Neuron (in vitro differentiated cells): ENCODE measurements around the gene JHY.
"Not testable (repeated sequence)": the region's sequence is repeated elsewhere in the genome, so short reads cannot be mapped to it uniquely, and the experiment has no call there.

Experiments
- H2AFZ ChIP-seq: one replicate; pipeline ENCODE4 v1.6.1; 2013; ENCODE audit warnings: low read depth, mild to moderate bottlenecking, inconsistent platforms, low read length, moderate library complexity
- H3K27me3 ChIP-seq: one replicate; pipeline ENCODE4 v1.6.1; 2013; ENCODE audit warnings: low read length; ENCODE audit not compliant: insufficient read depth
- H3K36me3 ChIP-seq: one replicate; pipeline ENCODE4 v1.6.1; 2013; ENCODE audit warnings: low read length; ENCODE audit not compliant: insufficient read depth
- H3K4me1 ChIP-seq: one replicate; pipeline ENCODE4 v1.6.1; 2013; ENCODE audit warnings: low read length; ENCODE audit not compliant: insufficient read depth
- H3K4me3 ChIP-seq: 2 replicates; pipeline ENCODE4 v1.5.1; 2013; ENCODE audit warnings: mild to moderate bottlenecking, low read length, moderate library complexity
- H3K9me3 ChIP-seq: one replicate; pipeline ENCODE4 v1.6.1; 2013; ENCODE audit warnings: low read length

JHY gene

DNA sequence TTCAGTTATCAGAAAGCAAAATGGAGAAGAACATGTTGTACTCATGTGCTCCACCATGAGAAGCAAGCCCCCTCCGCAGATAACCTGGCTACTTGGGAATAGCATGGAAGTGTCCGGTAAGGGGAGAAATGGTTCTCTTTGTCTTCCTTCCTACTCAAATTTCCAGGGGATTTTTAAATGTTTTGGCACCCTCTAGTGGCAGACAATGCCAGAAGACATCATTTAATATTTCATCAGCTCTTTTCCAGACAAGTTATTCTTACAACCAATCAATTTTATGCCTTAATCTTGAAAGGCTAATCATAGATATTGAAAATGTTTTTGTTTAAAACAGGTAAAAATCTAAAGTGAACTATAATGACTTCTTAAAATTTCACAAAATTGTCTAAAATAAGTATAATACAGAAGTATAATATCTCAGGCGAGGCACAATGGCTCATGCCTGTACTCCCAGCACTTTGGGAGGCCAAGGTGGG lies 28.6 kb upstream of the JHY start:
- no peaks in the 10 kb centered on the region for H3K36me3 ChIP-seq
- H3K4me1 ChIP-seq: peaks cover 5% of the 10 kb centered on the region
- H3K27me3 ChIP-seq: no peaks in the 10 kb centered on the region
- H2AFZ ChIP-seq: peak overlapping the region; percentile 66
- no peak overlapping the region for H3K4me3 ChIP-seq
- no peaks in the 10 kb centered on the region for H3K9me3 ChIP-seq

DNA sequence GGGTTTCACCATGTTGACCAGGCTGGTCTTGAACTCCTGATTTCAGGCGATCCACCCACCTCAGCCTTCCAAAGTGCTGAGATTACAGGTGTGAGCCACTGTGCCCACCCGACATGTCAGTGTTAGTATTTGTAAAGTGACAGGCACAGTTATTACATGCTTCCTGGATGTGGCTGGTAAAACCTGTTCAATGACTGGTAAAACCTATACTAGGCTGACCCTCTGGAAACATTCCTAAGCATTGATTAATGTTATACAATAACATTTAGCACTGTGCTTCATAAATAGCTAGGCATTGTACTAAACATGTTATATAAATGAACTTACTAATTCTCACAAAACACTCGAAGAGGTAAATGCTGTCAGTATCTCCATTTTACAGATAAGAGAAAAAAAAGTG lies 20.9 kb upstream of the JHY start:
- H3K9me3 ChIP-seq: no peaks in the 10 kb centered on the region
- no peak overlapping the region for H3K4me3 ChIP-seq

DNA sequence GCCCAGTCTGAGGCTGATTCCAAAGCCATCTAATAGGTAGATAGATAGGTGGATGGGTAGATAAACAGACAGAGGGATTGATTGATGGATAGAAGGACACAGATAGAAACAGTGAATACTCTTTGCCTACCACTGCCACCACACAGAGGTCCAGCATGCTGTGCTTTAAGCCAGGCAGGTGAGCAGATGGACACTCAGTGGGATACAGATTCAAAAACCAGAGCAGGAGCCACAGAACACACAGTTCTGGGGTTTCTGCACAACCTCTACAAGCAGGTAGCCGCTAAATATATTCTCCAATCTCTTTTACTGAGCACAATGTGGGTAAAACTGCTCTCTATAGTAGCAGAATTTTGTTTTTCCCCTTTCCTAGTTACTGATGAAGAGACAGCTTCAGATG lies 20.5 kb upstream of the JHY start:
- Histone ChIP-seq H3K36me3 (no peaks in the 10 kb centered on the region), H3K9me3 (no peaks in the 10 kb centered on the region), H3K27me3 (peaks cover 17% of the 10 kb centered on the region), H3K4me1 (no peaks in the 10 kb centered on the region), H3K4me3 (no peak overlapping the region), H2AFZ (no peak overlapping the region)

More for the DNA sequence above, 20.9 kb upstream of the JHY start:
- Histone ChIP-seq H3K4me1 (no peaks in the 10 kb centered on the region), H3K27me3 (peaks cover 17% of the 10 kb centered on the region), H2AFZ (no peak overlapping the region), H3K36me3 (no peaks in the 10 kb centered on the region)

DNA sequence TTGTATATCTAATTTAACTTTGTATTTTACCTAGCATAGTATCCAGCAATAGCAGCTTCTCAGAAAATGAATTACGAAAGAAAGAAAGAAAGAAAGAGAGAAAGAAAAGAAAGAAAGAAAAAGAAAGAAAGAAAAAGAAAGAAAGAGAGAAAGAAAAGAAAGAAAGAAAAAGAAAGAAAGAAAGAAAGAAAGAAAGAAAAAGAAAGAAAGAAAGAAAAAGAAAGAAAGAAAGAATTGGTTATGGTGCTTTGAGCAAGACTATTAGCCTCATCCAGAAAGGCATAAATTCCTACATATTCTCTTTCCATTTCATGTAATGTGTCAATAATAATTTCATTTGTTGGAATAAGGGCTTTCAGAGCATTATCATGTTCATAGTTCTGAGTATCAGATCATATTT lies 19.4 kb upstream of the JHY start:
- H3K36me3 ChIP-seq, H3K9me3 ChIP-seq, H3K4me3 ChIP-seq, H2AFZ ChIP-seq, H3K4me1 ChIP-seq: not testable (repeated sequence)
- peaks cover 17% of the 10 kb centered on the region for H3K27me3 ChIP-seq

DNA sequence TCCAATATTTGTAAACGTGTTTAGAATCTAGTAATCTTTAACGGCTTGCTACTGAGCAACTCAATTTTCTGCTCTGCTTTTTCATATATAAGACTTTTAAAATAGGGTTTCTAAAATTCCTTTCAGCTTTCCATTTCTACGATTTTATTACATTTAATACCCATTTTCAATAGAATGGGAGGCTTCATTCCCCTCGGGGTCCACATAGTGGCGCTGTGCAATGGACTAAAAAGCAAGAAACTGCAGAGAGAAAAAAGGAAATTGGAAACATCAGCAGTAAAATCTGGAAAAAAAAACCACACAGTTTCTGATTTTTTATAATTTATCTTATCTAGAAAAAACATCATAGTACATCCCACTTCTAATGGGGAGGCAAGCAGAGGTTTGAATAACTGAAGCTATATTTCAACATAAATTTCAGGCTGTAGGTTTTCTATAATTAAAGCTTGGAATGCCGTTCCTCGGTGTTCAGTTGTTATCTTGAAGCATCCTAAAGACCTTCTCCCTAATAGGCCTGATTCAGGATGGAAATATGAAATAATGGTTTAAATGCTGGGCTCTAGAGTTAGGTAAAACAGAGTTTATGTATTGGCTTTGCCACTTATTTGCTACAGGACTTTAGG lies 18.7 kb upstream of the JHY start:
- no peak overlapping the region for H2AFZ ChIP-seq
- H3K9me3 ChIP-seq: no peaks in the 10 kb centered on the region
- no peaks in the 10 kb centered on the region for H3K36me3 ChIP-seq
- H3K27me3 ChIP-seq: peaks cover 17% of the 10 kb centered on the region
- no peaks in the 10 kb centered on the region for H3K4me1 ChIP-seq
- no peak overlapping the region for H3K4me3 ChIP-seq

DNA sequence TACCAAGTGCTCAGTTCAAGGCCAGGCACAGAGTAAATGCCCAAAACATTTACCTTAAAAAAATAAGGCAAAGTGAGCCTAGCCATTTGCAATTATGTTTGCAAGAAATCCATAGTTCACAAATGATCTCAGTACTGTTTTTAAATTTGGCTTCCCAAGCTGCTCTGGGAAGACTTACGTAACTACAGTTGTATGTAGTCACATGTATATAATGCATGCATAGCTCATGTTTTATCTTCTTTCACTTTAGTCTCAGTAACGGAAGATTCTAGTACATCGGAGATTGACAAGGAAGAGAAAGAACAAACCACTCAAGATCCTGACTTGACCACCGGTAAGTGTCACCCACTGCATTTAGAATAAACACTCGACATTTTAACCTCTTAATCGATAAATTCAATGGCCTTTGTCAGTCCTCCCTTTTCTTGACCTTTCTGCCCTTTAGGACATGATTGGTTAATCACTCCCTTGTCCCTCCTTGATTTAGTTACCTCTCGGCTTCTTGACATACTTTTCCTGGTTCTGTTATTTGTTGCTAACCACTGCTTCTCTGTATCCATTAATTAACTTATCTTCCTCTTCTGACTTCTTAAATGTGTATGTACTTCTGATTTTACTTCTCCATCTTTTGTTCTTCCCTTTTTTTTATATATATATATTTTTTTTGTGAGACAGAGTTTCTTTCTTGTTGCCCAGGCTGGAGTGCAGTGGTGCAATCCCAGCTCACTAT lies 18.0 kb upstream of the JHY start:
- Histone ChIP-seq H3K9me3 (no peaks in the 10 kb centered on the region), H3K36me3 (no peaks in the 10 kb centered on the region), H2AFZ (no peak overlapping the region), H3K27me3 (peaks cover 19% of the 10 kb centered on the region), H3K4me3 (no peak overlapping the region), H3K4me1 (no peaks in the 10 kb centered on the region)

DNA sequence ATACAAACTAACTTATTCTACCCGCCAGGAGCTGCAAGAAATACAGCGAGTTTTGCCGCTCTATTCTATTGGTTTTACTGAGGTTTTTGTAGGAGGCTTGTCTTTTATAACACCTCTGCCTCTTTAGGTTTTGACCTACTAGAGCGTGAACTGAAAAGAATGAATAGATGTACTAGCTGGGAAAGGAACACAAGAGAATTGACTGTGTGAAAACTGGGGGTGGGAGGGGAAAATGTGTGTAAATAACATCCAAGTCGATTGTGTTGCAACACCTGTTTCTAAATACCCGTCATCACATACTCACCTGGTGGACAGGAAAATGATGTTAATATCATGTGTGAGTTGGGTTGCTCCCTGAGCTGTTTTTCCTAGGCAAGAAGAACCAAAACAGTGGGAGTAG lies 12.9 kb upstream of the JHY start:
- H3K9me3 ChIP-seq: no peaks in the 10 kb centered on the region
- no peaks in the 10 kb centered on the region for H3K36me3 ChIP-seq
- no peak overlapping the region for H3K4me3 ChIP-seq
- H2AFZ ChIP-seq: no peak overlapping the region
- peaks cover 2% of the 10 kb centered on the region for H3K27me3 ChIP-seq
- H3K4me1 ChIP-seq: no peaks in the 10 kb centered on the region

DNA sequence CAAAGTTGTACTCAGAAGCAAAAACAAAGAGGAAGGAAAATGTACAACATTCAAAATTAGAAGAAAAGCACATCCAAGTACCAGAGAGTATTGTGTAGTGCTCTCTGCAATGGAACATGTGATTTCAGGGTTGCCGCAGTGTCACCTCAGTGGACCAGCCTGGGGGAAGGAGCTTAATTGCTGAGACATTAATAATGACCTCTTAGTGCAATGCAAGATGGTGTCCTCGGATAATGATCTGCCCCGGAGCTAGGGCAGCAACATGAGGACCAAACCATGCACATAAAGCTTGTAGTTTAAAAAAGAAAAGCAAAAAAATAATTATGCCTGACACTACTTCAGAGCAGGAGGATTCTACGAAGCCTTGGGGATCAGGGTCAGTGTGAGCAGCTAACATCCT lies 11.3 kb upstream of the JHY start:
- Histone ChIP-seq H3K36me3 (no peaks in the 10 kb centered on the region), H2AFZ (no peak overlapping the region), H3K9me3 (no peaks in the 10 kb centered on the region)

DNA sequence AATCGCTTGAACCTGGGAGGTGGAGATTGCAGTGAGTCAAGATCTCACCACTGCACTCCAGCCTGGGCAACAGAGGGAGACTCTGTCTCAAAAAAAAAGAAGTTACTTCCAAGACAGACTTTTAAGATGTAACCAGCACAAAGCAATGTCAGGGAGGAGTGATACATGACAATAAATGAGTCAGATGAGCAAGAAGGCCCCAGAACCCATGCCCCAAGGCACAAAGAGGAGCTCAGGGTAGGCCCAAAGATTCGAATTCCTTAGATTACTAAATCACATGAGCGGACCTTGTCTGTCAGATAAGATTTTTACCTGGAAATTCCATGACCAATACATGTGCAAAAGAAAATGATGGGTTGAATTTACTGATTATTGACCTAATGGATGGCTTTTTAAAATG lies 10.5 kb upstream of the JHY start:
- Histone ChIP-seq H3K27me3 (peaks cover 2% of the 10 kb centered on the region), H3K4me1 (no peaks in the 10 kb centered on the region), H3K36me3 (no peaks in the 10 kb centered on the region), H3K4me3 (no peak overlapping the region), H2AFZ (no peak overlapping the region), H3K9me3 (no peaks in the 10 kb centered on the region)

More for the DNA sequence above, 11.3 kb upstream of the JHY start:
- H3K27me3 ChIP-seq: peaks cover 2% of the 10 kb centered on the region
- H3K4me1 ChIP-seq: no peaks in the 10 kb centered on the region
- H3K4me3 ChIP-seq: no peak overlapping the region

DNA sequence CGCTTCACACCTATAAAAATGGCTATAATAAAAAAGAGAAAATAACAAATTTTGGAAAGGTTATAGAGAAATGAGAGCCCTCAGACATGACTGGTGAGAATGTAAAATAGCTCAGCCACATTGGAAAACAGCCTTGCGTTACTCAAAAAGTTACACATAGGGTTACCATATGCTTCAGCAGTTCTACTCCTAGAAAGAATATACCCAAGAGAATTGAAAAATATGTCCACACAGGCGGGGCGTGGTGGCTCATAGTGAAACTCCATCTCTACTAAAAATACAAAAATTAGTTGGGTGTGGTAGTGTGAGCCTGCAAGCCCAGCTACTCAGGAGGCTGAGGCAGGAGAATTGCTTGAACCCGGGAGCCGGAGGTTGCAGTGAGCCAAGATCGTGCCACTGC lies 7.6 kb upstream of the JHY start:
- Histone ChIP-seq H3K4me3 (no peak overlapping the region), H3K27me3 (no peaks in the 10 kb centered on the region), H3K36me3 (no peaks in the 10 kb centered on the region), H3K4me1 (peaks cover 11% of the 10 kb centered on the region), H2AFZ (no peak overlapping the region), H3K9me3 (no peaks in the 10 kb centered on the region)

DNA sequence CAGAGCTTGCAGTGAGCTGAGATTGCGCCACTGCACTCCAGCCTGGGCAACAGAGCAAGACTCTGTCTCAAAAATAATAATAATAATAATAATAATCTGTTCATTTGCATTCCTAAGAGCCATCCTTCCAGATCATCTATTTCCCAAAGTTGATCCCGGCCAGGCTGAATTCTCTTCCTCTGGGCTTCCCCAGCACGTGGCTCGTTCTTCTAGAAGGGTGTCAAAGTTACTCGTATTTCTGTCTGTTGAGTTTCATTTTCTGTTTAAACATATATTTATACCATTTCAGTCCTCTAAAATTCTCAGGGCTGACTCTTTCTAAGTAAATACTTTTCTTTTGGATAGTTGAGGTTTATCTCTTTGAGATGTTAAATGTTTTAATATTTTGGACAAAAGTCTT lies 4.8 kb upstream of the JHY start:
- Histone ChIP-seq H3K9me3 (no peaks in the 10 kb centered on the region), H3K4me1 (peaks cover 18% of the 10 kb centered on the region), H3K4me3 (no peak overlapping the region), H2AFZ (no peak overlapping the region), H3K36me3 (no peaks in the 10 kb centered on the region), H3K27me3 (peaks cover 13% of the 10 kb centered on the region)

DNA sequence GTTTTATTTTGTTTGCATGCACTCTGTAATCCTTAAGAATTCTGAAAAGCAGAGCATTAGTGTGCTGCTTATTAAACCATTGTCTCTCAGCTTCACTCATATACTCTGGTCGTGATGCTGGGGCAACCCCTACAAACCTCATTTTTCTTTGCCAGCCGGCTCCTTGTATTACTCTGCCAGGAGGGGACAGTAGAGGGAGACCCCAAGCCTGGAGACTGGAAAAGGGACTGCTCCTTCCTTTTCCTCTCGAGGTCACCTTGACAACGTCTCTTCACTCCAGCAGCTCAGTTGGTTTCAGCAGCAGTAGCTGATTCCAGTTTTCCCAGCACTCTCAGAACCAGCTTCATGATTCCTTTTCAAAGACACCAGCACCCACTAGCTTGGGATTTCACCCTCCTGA lies 2.8 kb upstream of the JHY start:
- Histone ChIP-seq H3K4me1 (peaks cover 24% of the 10 kb centered on the region), H2AFZ (no peak overlapping the region), H3K27me3 (peaks cover 33% of the 10 kb centered on the region), H3K9me3 (no peaks in the 10 kb centered on the region), H3K36me3 (no peaks in the 10 kb centered on the region), H3K4me3 (no peak overlapping the region)

DNA sequence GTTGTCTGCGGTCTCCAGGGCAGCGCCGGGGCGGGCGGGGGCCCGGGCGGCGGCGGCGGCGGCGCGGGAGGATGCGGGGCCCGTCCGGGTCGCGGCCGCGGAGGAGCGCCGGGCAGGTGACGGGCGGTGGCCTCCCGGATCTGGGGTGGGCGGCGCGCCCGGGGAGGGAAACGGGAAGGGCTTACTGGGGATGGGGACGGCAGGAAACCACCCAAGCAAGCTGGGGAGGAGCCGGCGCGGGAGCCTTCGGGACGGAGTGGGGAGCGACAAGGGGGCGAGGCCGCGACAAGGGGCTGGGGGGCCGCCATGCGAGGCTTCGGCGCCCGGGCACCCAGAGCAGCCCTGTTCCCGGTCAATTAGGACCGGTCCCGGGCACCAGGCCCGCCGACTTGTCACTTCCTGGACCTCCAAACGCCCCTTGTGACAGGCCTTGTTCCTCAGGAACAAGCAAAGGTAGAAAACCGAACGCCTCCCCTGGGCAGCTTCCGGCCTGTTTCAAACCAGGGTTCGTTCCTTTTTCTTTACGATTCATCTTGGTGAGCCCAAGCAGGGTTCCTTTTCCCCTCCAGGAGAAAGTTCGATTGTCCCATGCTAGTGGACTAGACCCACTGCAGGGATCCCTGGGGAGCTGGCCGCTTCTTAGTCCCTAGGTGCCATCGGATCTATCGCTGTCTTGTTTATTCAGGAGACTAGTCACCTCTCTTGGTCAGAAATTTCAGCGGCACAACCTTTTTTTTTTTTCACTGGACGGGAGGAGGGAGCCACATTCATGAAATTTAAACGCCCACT lies 492 bp downstream of the JHY start:
- no peaks in the 10 kb centered on the region for H3K36me3 ChIP-seq
- H3K4me3 ChIP-seq: peak overlapping the region; percentile 45
- H3K9me3 ChIP-seq: no peaks in the 10 kb centered on the region
- H3K27me3 ChIP-seq: peaks cover 43% of the 10 kb centered on the region
- peak overlapping the region; percentile 82 for H2AFZ ChIP-seq
- peaks cover 24% of the 10 kb centered on the region for H3K4me1 ChIP-seq
